Measurements from ENCODE around the gene DERL3.
"Not testable (repeated sequence)": the region's sequence is repeated elsewhere in the genome, so short reads cannot be mapped to it uniquely, and the experiment has no call there.

The DERL3 gene

GRCh38 chr22:23838681-23839468, at the start of gene DERL3:
TSS of gene DERL3 (minus strand) at chr22:23839006. CDS start at chr22:23838987, 19 bp downstream.
- peak; percentile 96 for DNase-seq

- DNase-seq: no peak
These were observed 45.3 kb upstream of the DERL3 start for GRCh38 chr22:23884140-23884539.

- DNase-seq: no peak
These were observed 44.9 kb upstream of the DERL3 start for GRCh38 chr22:23883658-23884057.

- DNase-seq: no peak
These were observed 43.6 kb upstream of the DERL3 start for GRCh38 chr22:23882370-23882769.

GRCh38 chr22:23878219-23878618, 39.4 kb upstream of the DERL3 start:
- no peak for DNase-seq

GRCh38 chr22:23877566-23877965, 38.8 kb upstream of the DERL3 start:
- DNase-seq: no peak

GRCh38 chr22:23875801-23876200, 37.0 kb upstream of the DERL3 start:
- DNase-seq: no peak

- DNase-seq: no peak
These were observed 36.1 kb upstream of the DERL3 start for GRCh38 chr22:23874871-23875270.

- DNase-seq: no peak
These were observed 29.8 kb upstream of the DERL3 start for GRCh38 chr22:23868580-23868979.

GRCh38 chr22:23864499-23865154, 25.8 kb upstream of the DERL3 start:
- DNase-seq: not testable (repeated sequence)

GRCh38 chr22:23862103-23862502, 23.3 kb upstream of the DERL3 start:
- peak; percentile 52 for DNase-seq

- not testable (repeated sequence) for DNase-seq
These were observed 21.4 kb upstream of the DERL3 start for GRCh38 chr22:23860187-23860586.

- DNase-seq: no peak
These were observed 20.4 kb upstream of the DERL3 start for GRCh38 chr22:23859201-23859600.

GRCh38 chr22:23858484-23858815, 19.6 kb upstream of the DERL3 start:
- DNase-seq: no peak

- DNase-seq: peak; percentile 93
These were observed 19.0 kb upstream of the DERL3 start, which contains the start of gene SLC2A11 for GRCh38 chr22:23857606-23858483. TSS of gene SLC2A11 (plus strand) at chr22:23857875. CDS start at chr22:23858000, 125 bp downstream.

- peak; percentile 72 for DNase-seq
These were observed 18.2 kb upstream of the DERL3 start for GRCh38 chr22:23856721-23857605.

GRCh38 chr22:23850136-23850611, 11.4 kb upstream of the DERL3 start:
- no peak for DNase-seq

- DNase-seq: peak; percentile 68
These were observed 10.5 kb upstream of the DERL3 start for GRCh38 chr22:23849009-23850006.

GRCh38 chr22:23847991-23848864, 9.4 kb upstream of the DERL3 start:
- DNase-seq: no peak

Data from DMS53 (cell line).